Memory B cell (primary cell): ENCODE measurements around the gene USP36.
"Not testable (repeated sequence)": the region's sequence is repeated elsewhere in the genome, so short reads cannot be mapped to it uniquely, and the experiment has no call there.

ENCODE experiments used
- ATAC-seq: fragments of 150-1000 bp; cut with Tn5 transposase; 2 replicates; pipeline ENCODE4 v1.10.0; 2021; ENCODE audit warnings: low read depth, mild to moderate bottlenecking, moderate library complexity
- DNase-seq, 2 donors: peaks; one replicate each; pipeline ENCODE4 v3.0.0; 2022; ENCODE audit warnings: low spot score in 2 of 2
- H3K27ac Mint-ChIP-seq: one replicate; pipeline ENCODE4 v1.8.0; 2022; ENCODE audit warnings: mild to moderate bottlenecking, moderate library complexity, mixed read lengths
- H3K27me3 Mint-ChIP-seq: one replicate; pipeline ENCODE4 v1.8.0; 2022; ENCODE audit warnings: mixed read lengths
- H3K36me3 Mint-ChIP-seq: one replicate; pipeline ENCODE4 v1.8.0; 2022; ENCODE audit warnings: mild to moderate bottlenecking, mixed read lengths
- H3K4me1 Mint-ChIP-seq: one replicate; pipeline ENCODE4 v1.8.0; 2022; ENCODE audit warnings: mixed read lengths
- H3K4me3 Mint-ChIP-seq: one replicate; pipeline ENCODE4 v1.8.0; 2022; ENCODE audit warnings: mild to moderate bottlenecking, moderate library complexity, mixed read lengths
- H3K9me3 Mint-ChIP-seq: one replicate; pipeline ENCODE4 v1.8.0; 2022; ENCODE audit warnings: mixed read lengths

USP36 gene

DNA sequence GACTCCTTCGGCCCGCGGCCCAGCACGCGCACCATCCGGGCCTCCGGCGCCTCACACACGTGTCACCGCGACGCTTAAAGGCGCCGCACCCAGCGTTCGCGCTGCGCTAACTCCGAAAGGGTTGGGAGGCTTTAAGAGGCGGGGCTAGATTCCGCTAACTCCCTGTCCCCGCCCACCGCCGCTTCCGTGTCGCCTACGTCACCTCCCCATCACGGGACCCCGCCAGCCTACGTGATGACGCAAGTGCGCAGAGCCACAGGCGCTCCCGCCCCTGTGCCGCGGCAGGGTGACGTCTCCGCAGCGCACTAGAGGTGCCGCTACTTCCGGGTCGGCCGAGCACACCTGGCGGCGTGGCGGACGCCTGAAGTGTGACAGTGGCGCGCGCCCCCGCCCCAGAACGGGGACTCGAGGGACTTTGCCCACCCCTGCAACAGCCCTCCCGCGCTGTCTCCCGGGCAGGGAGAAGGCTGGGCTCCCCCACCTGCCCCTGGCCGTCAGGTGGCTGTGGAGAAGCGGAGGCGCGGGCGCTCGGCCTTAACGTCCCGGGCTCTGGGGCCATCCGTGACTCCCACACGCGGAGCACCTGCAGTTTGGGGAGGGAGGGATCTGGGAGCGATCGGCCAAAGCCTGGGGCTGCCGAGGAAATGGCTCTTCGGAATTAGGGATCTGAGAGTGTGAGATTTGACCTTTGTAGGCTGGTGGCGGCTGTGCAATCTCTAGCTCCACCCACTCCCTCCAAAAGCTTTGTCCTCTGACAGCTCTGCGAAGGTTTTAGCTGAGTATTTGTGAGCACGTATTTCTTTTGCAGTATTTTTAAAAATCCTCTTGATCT is at the start of gene USP36:
USP36 (minus strand) TSS at position 35 of the 832 bp plus-strand sequence. CDS start 4,451 bp downstream, outside the sequence.
- peak within 1 kb of the TSS; percentile 100 for H3K27ac Mint-ChIP-seq
- ATAC-seq (peak; percentile 77), DNase-seq (peak; percentile 99)
- H3K27me3 Mint-ChIP-seq: no peaks in the 10 kb centered on the region
- peaks cover 14% of the 10 kb centered on the region for H3K36me3 Mint-ChIP-seq
- peaks cover 36% of the 10 kb centered on the region for H3K4me1 Mint-ChIP-seq
- peak within 1 kb of the TSS; percentile 95 for H3K4me3 Mint-ChIP-seq
- no peaks in the 10 kb centered on the region for H3K9me3 Mint-ChIP-seq

DNA sequence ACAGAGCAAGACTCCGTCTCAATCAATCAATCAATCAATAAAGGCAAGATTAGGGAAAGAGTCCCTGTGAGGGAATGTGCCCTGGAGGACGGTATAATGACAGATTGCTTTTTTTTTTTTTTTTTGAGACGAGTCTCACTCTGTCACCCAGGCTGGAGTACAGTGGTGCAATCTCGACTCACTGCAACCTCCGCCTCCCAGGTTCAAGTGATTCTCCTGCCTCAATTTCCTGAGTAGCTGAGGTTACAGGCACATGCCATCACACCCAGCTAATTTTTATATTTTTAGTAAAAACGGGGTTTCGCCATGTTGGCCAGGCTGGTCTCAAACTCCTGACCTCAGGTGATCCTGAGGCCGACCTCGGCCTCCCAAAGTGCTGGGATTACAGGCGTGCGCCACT is 49.5 kb upstream of the USP36 start:
- not testable (repeated sequence) for ATAC-seq
- H3K4me1 Mint-ChIP-seq: peaks cover 42% of the 10 kb centered on the region

GRCh38 chr17:78889531-78889930 is 48.9 kb upstream of the USP36 start:
- DNase-seq (peak; percentile 53 to 64), ATAC-seq (peak; percentile 80)
- peak overlapping the region; percentile 90 for H3K4me3 Mint-ChIP-seq
- H3K9me3 Mint-ChIP-seq: no peaks in the 10 kb centered on the region
- H3K27ac Mint-ChIP-seq: peak overlapping the region; percentile 97
- peaks cover 9% of the 10 kb centered on the region for H3K36me3 Mint-ChIP-seq
- H3K4me1 Mint-ChIP-seq: peaks cover 42% of the 10 kb centered on the region
- H3K27me3 Mint-ChIP-seq: no peaks in the 10 kb centered on the region

More for the DNA sequence above, 49.5 kb upstream of the USP36 start:
- not testable (repeated sequence) for H3K36me3 Mint-ChIP-seq, DNase-seq, H3K9me3 Mint-ChIP-seq, H3K27me3 Mint-ChIP-seq
- Mint-ChIP-seq H3K27ac (peak overlapping the region; percentile 97), H3K4me3 (peak overlapping the region; percentile 90)

DNA sequence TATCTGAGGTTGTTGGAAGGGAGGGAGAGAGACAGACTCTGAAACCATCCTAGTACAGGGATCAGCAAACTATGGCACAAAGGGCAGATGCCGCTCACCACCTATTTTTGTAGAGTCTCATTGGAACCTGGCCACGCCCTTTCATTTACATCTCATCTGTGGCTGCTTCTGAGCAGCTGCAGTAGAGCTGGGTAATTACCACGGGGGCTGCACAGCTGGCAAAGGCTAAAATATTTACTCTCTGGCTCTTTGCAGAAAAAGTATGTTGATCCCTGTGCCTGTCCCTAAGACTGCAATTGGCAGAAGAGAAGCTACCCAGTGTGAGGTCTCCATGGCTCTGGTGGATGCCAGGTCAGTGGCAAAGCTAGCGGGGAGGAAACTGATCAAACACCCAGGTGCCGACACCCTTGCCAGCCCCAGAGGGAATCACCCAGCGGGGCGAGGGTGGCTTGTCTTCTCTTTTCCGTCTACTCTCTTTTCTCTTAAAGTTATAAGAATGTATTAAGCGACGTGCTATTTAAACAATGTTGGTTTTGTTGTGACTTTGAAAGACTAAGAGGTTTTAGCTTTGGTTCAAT is 48.4 kb upstream of the USP36 start:
- Mint-ChIP-seq H3K9me3 (no peaks in the 10 kb centered on the region), H3K4me1 (peaks cover 42% of the 10 kb centered on the region), H3K36me3 (peaks cover 9% of the 10 kb centered on the region), H3K27me3 (no peaks in the 10 kb centered on the region), H3K27ac (peak overlapping the region; percentile 97), H3K4me3 (peak overlapping the region; percentile 90)
- peak; percentile 34 to 40 for DNase-seq
- ATAC-seq: peak; percentile 57

GRCh38 chr17:78886954-78887353 is 46.3 kb upstream of the USP36 start:
- Mint-ChIP-seq H3K9me3 (no peaks in the 10 kb centered on the region), H3K27me3 (peaks cover 2% of the 10 kb centered on the region), H3K27ac (no peak overlapping the region), H3K4me1 (peaks cover 34% of the 10 kb centered on the region), H3K4me3 (no peak overlapping the region), H3K36me3 (no peaks in the 10 kb centered on the region)
- no peak for DNase-seq
- ATAC-seq: no peak

- no peak overlapping the region for H3K4me3 Mint-ChIP-seq
- ATAC-seq (no peak), DNase-seq (no peak)
- peaks cover 24% of the 10 kb centered on the region for H3K4me1 Mint-ChIP-seq
- H3K27me3 Mint-ChIP-seq: peaks cover 2% of the 10 kb centered on the region
- H3K9me3 Mint-ChIP-seq: no peaks in the 10 kb centered on the region
- no peak overlapping the region for H3K27ac Mint-ChIP-seq
- H3K36me3 Mint-ChIP-seq: no peaks in the 10 kb centered on the region
Observed at GRCh38 chr17:78885956-78886355, 45.3 kb upstream of the USP36 start.

DNA sequence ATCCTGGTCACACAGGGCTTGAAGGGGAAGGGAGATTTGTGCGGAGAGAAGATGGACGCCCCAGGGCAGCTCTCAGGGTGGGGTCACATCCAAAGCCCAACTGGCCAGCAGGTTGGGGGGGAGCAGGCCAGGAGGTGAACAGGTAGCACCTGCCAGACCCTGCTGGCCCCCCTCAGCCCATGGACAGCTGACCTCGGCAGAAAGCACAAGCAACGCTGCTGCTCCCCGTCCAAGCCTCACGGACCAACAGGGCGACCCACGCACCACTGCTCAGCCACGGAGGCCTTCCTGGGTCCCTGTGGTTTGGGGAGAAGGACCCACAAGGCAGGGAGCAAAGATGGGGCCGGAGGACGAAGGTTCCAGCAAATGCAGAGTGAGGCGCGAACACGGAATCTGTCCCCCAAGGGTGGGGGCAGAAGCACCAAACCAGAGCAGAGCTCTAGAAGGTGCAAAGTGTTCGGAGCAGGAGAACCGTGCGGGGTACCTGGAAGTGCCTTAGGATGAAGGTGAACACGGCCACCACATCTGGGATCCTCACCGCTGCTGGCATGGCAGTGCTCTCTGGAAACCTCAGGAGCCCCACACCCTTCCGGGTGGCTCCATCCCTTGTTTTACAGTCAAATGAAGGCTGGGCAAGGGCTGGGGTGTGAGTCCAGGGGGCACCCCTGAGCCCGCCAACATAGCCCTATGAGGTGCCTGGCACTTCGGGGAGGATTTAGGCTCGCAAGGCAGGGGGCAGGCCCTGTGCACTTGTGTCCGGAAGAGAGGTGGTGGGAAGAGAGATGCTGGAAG is 44.5 kb upstream of the USP36 start:
- no peaks in the 10 kb centered on the region for H3K9me3 Mint-ChIP-seq
- no peaks in the 10 kb centered on the region for H3K36me3 Mint-ChIP-seq
- DNase-seq (no peak), ATAC-seq (no peak)
- H3K27me3 Mint-ChIP-seq: peaks cover 3% of the 10 kb centered on the region
- H3K4me3 Mint-ChIP-seq: no peak overlapping the region
- H3K4me1 Mint-ChIP-seq: peaks cover 19% of the 10 kb centered on the region
- H3K27ac Mint-ChIP-seq: no peak overlapping the region

GRCh38 chr17:78884148-78884825 is 43.7 kb upstream of the USP36 start:
- Mint-ChIP-seq H3K4me3 (no peak overlapping the region), H3K36me3 (no peaks in the 10 kb centered on the region), H3K27me3 (peaks cover 3% of the 10 kb centered on the region), H3K27ac (no peak overlapping the region), H3K9me3 (no peaks in the 10 kb centered on the region), H3K4me1 (peaks cover 14% of the 10 kb centered on the region)
- DNase-seq: no peak
- no peak for ATAC-seq

DNA sequence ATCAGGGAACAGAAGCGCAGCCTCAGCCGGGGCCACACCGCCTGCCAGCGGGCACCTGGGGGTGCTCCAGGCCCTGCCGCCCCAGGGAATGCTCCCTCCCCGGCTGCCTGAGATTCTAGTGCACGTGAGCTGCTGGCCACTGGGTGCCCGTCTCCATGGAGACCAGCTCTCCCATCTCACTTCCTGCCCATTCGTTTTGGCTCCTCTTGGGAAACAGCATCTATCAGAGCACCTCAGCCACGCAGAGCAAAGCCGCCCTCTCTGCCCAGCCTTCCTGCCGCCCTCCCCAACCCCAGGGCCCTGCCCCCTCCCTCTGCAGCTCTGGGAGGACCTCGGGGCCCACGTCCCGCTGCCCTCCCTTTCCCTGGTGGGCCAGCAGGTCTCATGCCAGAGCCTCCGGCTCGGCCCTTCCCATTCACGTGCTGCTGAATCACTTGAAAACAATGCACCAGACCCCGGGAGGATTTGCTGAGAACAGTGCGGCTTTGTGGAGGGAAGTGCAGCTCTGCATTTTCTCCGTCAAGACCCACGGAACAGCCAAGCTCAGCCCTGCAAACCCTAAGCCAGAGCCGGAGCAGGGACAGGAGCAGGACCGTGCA is 43.0 kb upstream of the USP36 start:
- Mint-ChIP-seq H3K9me3 (no peaks in the 10 kb centered on the region), H3K4me3 (no peak overlapping the region), H3K36me3 (no peaks in the 10 kb centered on the region), H3K27ac (no peak overlapping the region), H3K4me1 (peaks cover 14% of the 10 kb centered on the region), H3K27me3 (peaks cover 8% of the 10 kb centered on the region)
- ATAC-seq (no peak), DNase-seq (no peak)

GRCh38 chr17:78883089-78883532 is 42.5 kb upstream of the USP36 start:
- DNase-seq (no peak), ATAC-seq (no peak)
- no peaks in the 10 kb centered on the region for H3K9me3 Mint-ChIP-seq
- peaks cover 9% of the 10 kb centered on the region for H3K27me3 Mint-ChIP-seq
- H3K36me3 Mint-ChIP-seq: no peaks in the 10 kb centered on the region
- no peak overlapping the region for H3K27ac Mint-ChIP-seq
- H3K4me3 Mint-ChIP-seq: no peak overlapping the region
- peaks cover 14% of the 10 kb centered on the region for H3K4me1 Mint-ChIP-seq

- H3K27ac Mint-ChIP-seq: no peak overlapping the region
- no peaks in the 10 kb centered on the region for H3K9me3 Mint-ChIP-seq
- ATAC-seq (no peak), DNase-seq (no peak)
- peaks cover 10% of the 10 kb centered on the region for H3K27me3 Mint-ChIP-seq
- H3K4me3 Mint-ChIP-seq: no peak overlapping the region
- no peaks in the 10 kb centered on the region for H3K36me3 Mint-ChIP-seq
- H3K4me1 Mint-ChIP-seq: peaks cover 14% of the 10 kb centered on the region
Observed at GRCh38 chr17:78882540-78883088, 42.0 kb upstream of the USP36 start.

DNA sequence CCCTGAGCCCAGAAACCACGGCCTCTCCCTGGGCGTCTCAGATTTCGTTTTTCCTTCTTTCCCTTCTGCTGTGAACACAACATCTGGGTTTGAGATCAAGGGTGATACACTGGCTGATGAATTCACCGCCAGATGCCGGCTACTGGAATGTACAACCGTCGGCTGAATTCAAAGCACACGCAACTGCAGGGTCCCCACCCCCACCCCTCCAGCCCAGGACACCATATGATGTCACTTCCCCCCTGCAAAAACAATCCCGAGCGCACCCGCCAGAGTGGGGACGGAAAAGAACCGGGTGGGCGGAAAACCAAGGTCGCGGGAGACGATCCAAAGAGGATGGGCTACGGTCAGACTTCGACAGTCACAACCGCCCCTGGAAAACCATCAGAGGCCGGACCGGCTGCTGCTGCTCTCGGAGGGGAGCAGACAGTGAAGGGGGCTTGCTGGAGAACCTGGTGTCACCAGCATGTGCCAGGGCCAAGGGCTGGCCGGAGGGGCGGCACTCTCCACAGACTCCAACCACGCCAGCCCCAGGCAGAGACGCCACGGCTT is 39.1 kb upstream of the USP36 start:
- Mint-ChIP-seq H3K4me3 (peak overlapping the region; percentile 60), H3K27me3 (peaks cover 15% of the 10 kb centered on the region), H3K36me3 (peaks cover 2% of the 10 kb centered on the region), H3K27ac (peak overlapping the region; percentile 0), H3K9me3 (no peaks in the 10 kb centered on the region), H3K4me1 (peaks cover 25% of the 10 kb centered on the region)
- DNase-seq: no peak
- peak; percentile 45 for ATAC-seq
